Esophagus squamous epithelium (tissue), 5 donors: Measurements from ENCODE around the gene ETS1. TPM values are rescaled to one million over a fixed set of nuclear protein-coding genes. Genes with fewer than 3 reads are reported as not detected.

Experiments
- DNase-seq: peaks from one replicate; lab custom pipeline; 2025; lab: John Stamatoyannopoulos, UW
- H3K27ac ChIP-seq, 4 donors: fragments of 200-600 bp; sonication (generic); one replicate each; pipeline ENCODE4 v1.5.1; 2016 to 2019; ENCODE audit warnings: mild to moderate bottlenecking in 1 of 4
- H3K27me3 ChIP-seq, 4 donors: fragments of 200-600 bp; sonication (generic); 1 replicate in 3 of 4; 2 replicates in 1 of 4; pipeline versions ENCODE4 v1.5.1 to v1.6.0; 2017 to 2021; ENCODE audit warnings: antibody characterized with exemption in 1 of 4
- H3K36me3 ChIP-seq, 3 donors: fragments of 200-600 bp; sonication (generic); one replicate each; pipeline ENCODE4 v1.5.1; 2016 to 2019
- H3K4me1 ChIP-seq, 3 donors: fragments of 200-600 bp; sonication (generic); one replicate each; pipeline ENCODE4 v1.5.1; 2017 to 2019
- H3K4me3 ChIP-seq, 4 donors: fragments of 200-600 bp; sonication (generic); 1 replicate in 3 of 4; 2 replicates in 1 of 4; pipeline ENCODE4 v1.5.1; 2016 to 2019; ENCODE audit warnings: mild to moderate bottlenecking in 2 of 4, moderate library complexity in 1 of 4
- H3K9me3 ChIP-seq, 3 donors: fragments of 200-600 bp; sonication (generic); one replicate each; pipeline ENCODE4 v1.5.1; 2016 to 2019
- CTCF ChIP-seq, 6 experiments: fragments of 450-650 bp in 4 of 6; fragments of 200-600 bp in 2 of 6; sonication (generic) in 2 of 6; IDR thresholded peaks; one replicate each; pipeline ENCODE4 v1.5.1; 2016 to 2019; ENCODE audit warnings: antibody characterized with exemption in 6 of 6, mild to moderate bottlenecking in 4 of 6, moderate library complexity in 4 of 6
- POLR2A ChIP-seq, 4 donors: fragments of 450-650 bp; IDR thresholded peaks; one replicate each; pipeline ENCODE4 v1.6.1; 2017; ENCODE audit warnings: antibody characterized with exemption in 4 of 4, mild to moderate bottlenecking in 4 of 4, moderate library complexity in 3 of 4
- WGBS, 2 donors: methylation state at CpG; one replicate each; pipeline ENCODE4 v1.1.5; 2018; 5-methylcytosine and 5-hydroxymethylcytosine counted together
- intact Hi-C: fragments of 100-400 bp; cut with DNase I; formaldehyde crosslinking; loops from one replicate; pipeline ENCODE4 v1.15.0; 2022
- total RNA-seq, 4 donors: library from RNA; depleted of rRNA; stranded (reverse); fragments of >200 nt; gene quantifications; one replicate each; pipeline ENCODE4 v1.1.0, GENCODE V29; 2016
- donor health status: DM: yes; HTN: yes; CAD: no.

The ETS1 gene
- total RNA-seq, 4 donors from 2014 or later = 3.4 to 37.0 (median 16.4) TPM

DNA sequence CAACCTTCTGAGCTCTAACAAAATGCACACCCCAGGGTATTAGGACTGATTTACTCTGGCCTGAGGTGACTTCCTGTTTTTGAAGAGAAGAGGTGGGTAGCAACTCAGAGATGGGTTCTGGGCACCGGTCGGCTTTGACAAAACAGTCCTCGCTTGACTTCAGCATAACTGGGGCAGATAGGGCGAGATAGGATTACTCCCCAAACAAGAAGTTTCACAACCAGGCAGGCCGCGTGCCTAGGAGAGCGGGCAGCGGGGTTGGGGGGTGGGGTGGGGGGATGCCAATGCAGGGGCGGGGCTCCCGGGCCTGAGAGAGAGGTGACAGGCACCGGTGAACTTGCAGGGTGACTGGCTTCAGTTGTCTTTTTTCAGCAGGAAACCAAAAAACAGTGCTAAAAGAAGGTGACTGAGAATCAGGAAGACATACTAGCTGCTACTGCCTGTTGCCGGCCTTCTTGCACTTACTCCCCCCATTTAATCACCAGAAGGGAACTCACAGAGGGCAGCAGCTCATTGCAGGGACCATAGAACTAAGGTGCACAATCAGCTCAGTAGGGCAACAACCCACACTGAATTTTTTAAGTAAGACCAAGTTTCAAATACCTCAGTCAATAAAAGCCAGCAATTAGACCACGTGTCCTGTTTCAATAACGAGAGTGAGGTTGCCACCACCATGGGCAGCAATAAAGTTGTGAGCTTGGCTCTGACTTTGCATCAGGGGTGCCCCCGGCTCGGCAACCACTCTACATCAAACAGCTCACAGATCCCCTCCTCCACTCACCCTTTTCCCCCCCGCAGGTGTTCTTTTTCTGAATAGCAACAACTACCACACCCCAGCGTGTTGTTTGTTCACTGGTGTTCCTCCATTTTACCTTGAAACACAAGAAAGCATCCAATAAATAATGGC lies 37.2 kb upstream of the ETS1 start:
- no peaks in the 10 kb centered on the region for H3K9me3 ChIP-seq
- intact Hi-C loops = loop anchor here (5.0 kb wide), 1 partner anchor 332 kb away; no protein-coding TSS in a partner anchor
- H3K4me3 ChIP-seq = no peak overlapping the region
- H3K36me3 ChIP-seq = no peaks in the 10 kb centered on the region
- TF ChIP-seq POLR2A (IDR thresholded peaks at IDR 0.05) (peak in 1 of 4 donors; percentile 26), CTCF (IDR thresholded peaks at IDR 0.05) (no peak)
- peaks cover 0 to 24% (median 0%) of the 10 kb centered on the region in 3 donors for H3K4me1 ChIP-seq
- H3K27ac ChIP-seq = peak overlapping the region in 2 of 4 donors; percentile 23 to 72
- no peak for DNase-seq
- 55 to 63% methylated on average over 8 to 10 of the region's 18 CpGs for WGBS, 2 donors
- H3K27me3 ChIP-seq = no peaks in the 10 kb centered on the region

GRCh38 chr11:128623091-128623490 lies 35.7 kb upstream of the ETS1 start:
- Histone ChIP-seq H3K27ac (no peak overlapping the region), H3K9me3 (no peaks in the 10 kb centered on the region), H3K4me3 (no peak overlapping the region), H3K4me1 (peaks cover 0 to 21% (median 0%) of the 10 kb centered on the region in 3 donors), H3K36me3 (no peaks in the 10 kb centered on the region), H3K27me3 (no peaks in the 10 kb centered on the region)
- intact Hi-C loops = no loop called here
- TF ChIP-seq POLR2A (IDR thresholded peaks at IDR 0.05) (no peak), CTCF (IDR thresholded peaks at IDR 0.05) (no peak)
- WGBS, 2 donors = 76 to 89% methylated on average over 4 to 5 of the region's 5 CpGs
- DNase-seq = no peak

DNA sequence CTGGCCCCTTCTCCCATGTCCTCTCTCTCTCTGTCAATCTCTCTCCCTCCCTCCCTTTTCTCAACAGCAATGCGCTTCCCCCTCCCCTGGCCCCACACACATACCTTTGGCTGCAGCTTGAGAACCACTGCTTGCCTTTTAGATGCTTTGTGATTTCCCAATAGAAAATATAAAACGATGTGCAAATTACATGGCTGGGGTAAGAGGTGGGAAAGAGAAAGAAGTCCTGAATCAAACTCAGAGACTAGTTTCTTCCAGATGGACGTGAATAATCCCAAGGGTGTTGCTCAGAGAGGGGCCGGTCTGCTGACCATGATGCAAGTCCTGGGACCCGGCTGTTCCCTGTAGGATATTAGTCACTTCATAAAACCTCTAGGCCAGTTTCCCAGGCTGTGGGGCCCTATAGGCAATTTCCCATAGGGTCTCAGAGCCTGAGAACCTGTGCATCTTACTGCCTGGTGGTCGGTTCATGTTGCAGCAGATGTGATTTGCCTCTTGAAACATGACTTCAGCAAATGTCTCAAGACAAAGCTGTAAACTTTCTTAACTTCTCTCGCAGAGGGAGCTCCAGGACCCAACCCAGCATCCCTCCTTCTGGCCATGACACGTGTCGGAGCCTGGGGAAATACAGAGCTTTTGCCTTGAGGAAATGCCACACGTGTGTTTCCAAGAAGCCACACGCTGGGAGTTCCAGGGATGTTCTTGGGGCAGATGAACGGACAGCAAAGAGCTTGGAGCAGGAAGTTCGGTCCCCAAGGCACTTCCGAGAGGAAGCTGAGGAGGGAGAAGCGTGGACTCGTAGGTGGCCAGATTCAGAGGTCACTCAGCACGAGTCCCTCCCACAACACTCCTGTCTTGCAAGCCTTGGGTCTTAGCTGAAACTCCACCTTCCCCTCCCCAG lies 34.5 kb upstream of the ETS1 start:
- intact Hi-C loops = no loop called here
- 74 to 79% methylated on average over 10 to 13 of the region's 17 CpGs for WGBS, 2 donors
- Histone ChIP-seq H3K9me3 (no peaks in the 10 kb centered on the region), H3K4me3 (no peak overlapping the region), H3K27me3 (no peaks in the 10 kb centered on the region), H3K4me1 (peaks cover 0 to 17% (median 0%) of the 10 kb centered on the region in 3 donors), H3K27ac (peak overlapping the region in 1 of 4 donors; percentile 9), H3K36me3 (no peaks in the 10 kb centered on the region)
- DNase-seq = no peak
- TF ChIP-seq CTCF (IDR thresholded peaks at IDR 0.05) (no peak), POLR2A (IDR thresholded peaks at IDR 0.05) (no peak)

DNA sequence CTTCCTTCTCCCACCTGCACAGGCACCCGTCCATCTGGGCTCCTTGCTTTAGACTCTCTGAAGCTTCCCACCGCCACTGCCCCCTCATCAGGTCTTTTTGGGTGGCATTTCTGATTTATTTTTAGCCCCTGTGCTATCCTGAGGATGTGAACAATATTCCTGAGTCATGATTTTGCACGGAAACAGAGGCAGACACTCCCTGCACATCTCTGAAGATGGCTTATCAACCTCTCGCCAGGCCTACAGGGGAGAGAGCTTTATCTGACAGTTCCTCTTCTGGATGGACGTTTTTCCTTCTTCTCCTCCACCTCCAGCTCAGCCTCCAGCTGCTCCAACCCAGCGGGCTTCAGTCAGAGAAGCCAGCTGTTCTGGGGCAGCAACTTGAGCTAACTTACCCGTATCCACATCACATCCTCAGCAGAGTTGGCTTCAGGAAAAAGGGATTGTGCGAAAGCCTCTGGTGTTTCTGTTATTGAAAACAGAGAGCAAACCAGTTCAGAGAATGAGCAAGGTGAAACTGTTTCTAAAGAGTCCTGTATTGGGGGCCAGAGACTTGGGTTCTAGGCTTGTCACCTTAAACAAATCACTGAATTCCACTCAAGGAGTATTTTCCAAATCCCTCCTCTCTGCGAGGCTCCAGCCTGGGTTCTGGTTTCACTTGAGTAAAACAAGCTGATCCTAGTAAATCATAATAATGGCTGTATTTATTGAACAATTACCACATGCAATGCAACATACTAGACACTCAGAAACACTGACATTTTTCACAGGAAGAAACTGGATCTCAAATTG lies 33.1 kb upstream of the ETS1 start:
- 54 to 73% methylated on average over 9 of the region's 9 CpGs for WGBS, 2 donors
- no peak overlapping the region for H3K4me3 ChIP-seq
- H3K27me3 ChIP-seq = no peaks in the 10 kb centered on the region
- no peaks in the 10 kb centered on the region for H3K9me3 ChIP-seq
- H3K36me3 ChIP-seq = no peaks in the 10 kb centered on the region
- intact Hi-C loops = no loop called here
- no peak overlapping the region for H3K27ac ChIP-seq
- no peak for DNase-seq
- peaks cover 0 to 13% (median 0%) of the 10 kb centered on the region in 3 donors for H3K4me1 ChIP-seq
- TF ChIP-seq POLR2A (IDR thresholded peaks at IDR 0.05) (no peak), CTCF (IDR thresholded peaks at IDR 0.05) (no peak)
